MM.1S (cell line): ENCODE measurements around the gene MBL2.

ENCODE experiments used
- EZH2 ChIP-seq: fragments of 300-600 bp; sonication (generic); optimal IDR thresholded peaks from 2 replicates; pipeline ENCODE3; 2017; ENCODE audit warnings: low read depth, mild to moderate bottlenecking, antibody characterized with exemption, low read length, mixed read lengths
- TF ChIP-seq, protein P1 (sequence below): fragments of 300-600 bp; sonication (generic); IDR thresholded peaks from 2 replicates; pipeline ENCODE4 v1.5.1; 2016; ENCODE audit warnings: antibody characterized with exemption, low read length, mixed read lengths

DNA sequence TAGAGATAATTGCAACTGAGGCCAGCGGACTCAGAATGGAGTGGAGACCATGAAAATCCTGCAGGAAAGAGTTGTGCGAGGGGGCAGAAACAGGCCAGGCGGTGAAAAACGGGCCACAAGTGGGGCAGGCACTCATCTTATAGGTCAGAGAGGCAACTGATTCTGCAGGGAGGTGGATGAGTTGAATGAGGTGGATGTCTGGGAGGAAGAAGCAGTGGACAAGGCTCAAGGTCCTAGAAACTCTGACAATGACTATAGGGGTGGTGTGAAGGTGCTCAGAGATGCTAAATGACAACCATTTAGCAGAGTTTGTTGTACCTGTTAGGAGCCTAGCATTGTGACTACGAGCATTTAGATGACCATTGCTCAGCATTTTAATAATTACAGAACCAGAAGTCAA lies 33.6 kb downstream of the MBL2 start:
- TF ChIP-seq, protein P1, sequence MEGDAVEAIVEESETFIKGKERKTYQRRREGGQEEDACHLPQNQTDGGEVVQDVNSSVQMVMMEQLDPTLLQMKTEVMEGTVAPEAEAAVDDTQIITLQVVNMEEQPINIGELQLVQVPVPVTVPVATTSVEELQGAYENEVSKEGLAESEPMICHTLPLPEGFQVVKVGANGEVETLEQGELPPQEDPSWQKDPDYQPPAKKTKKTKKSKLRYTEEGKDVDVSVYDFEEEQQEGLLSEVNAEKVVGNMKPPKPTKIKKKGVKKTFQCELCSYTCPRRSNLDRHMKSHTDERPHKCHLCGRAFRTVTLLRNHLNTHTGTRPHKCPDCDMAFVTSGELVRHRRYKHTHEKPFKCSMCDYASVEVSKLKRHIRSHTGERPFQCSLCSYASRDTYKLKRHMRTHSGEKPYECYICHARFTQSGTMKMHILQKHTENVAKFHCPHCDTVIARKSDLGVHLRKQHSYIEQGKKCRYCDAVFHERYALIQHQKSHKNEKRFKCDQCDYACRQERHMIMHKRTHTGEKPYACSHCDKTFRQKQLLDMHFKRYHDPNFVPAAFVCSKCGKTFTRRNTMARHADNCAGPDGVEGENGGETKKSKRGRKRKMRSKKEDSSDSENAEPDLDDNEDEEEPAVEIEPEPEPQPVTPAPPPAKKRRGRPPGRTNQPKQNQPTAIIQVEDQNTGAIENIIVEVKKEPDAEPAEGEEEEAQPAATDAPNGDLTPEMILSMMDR: no peak
- TF ChIP-seq EZH2: no peak
